ENCODE data around the gene ADPRS.

The ADPRS gene

GRCh38 chr1:36139521-36139920 is 50.8 kb downstream of the ADPRS start:
- Histone ChIP-seq H3K27ac (ENCODE audit: low read depth, low read length) (no peak overlapping the region), H3K4me1 (ENCODE audit: control insufficient read depth in 1 of 2, insufficient read depth in 2 of 2, low read length in 2 of 2) (peaks cover 5 to 7% of the 10 kb centered on the region in 2 donors), H3K9ac (ENCODE audit: low read depth in 1 of 2, low read length in 2 of 2) (no peak overlapping the region), H3K4me3 (ENCODE audit: low read depth in 1 of 2, low read length in 2 of 2) (no peak overlapping the region), H3K36me3 (ENCODE audit: control insufficient read depth in 1 of 2, insufficient read depth in 2 of 2, low read length in 2 of 2) (peaks cover 29 to 35% of the 10 kb centered on the region in 2 donors), H3K9me3 (ENCODE audit: control insufficient read depth in 1 of 2, low read length in 2 of 2) (no peaks in the 10 kb centered on the region), H3K27me3 (ENCODE audit: control insufficient read depth in 1 of 2, insufficient read depth in 2 of 2, low read length in 2 of 2) (no peaks in the 10 kb centered on the region)

- Histone ChIP-seq H3K4me3 (ENCODE audit: low read depth in 1 of 2, low read length in 2 of 2) (no peak overlapping the region), H3K27me3 (ENCODE audit: control insufficient read depth in 1 of 2, insufficient read depth in 2 of 2, low read length in 2 of 2) (no peaks in the 10 kb centered on the region), H3K9ac (ENCODE audit: low read depth in 1 of 2, low read length in 2 of 2) (no peak overlapping the region), H3K27ac (ENCODE audit: low read depth, low read length) (no peak overlapping the region), H3K9me3 (ENCODE audit: control insufficient read depth in 1 of 2, low read length in 2 of 2) (no peaks in the 10 kb centered on the region), H3K4me1 (ENCODE audit: control insufficient read depth in 1 of 2, insufficient read depth in 2 of 2, low read length in 2 of 2) (peaks cover 5 to 7% of the 10 kb centered on the region in 2 donors), H3K36me3 (ENCODE audit: control insufficient read depth in 1 of 2, insufficient read depth in 2 of 2, low read length in 2 of 2) (peaks cover 26 to 31% of the 10 kb centered on the region in 2 donors)
These were observed 53.4 kb downstream of the ADPRS start for GRCh38 chr1:36142121-36142520.

GRCh38 chr1:36143424-36143823 is 54.7 kb downstream of the ADPRS start:
- H3K27me3 ChIP-seq (ENCODE audit: control insufficient read depth in 1 of 2, insufficient read depth in 2 of 2, low read length in 2 of 2), result no peaks in the 10 kb centered on the region
- H3K36me3 ChIP-seq (ENCODE audit: control insufficient read depth in 1 of 2, insufficient read depth in 2 of 2, low read length in 2 of 2), result peaks cover 14 to 18% of the 10 kb centered on the region in 2 donors
- H3K9me3 ChIP-seq (ENCODE audit: control insufficient read depth in 1 of 2, low read length in 2 of 2), result no peaks in the 10 kb centered on the region
- H3K9ac ChIP-seq (ENCODE audit: low read depth in 1 of 2, low read length in 2 of 2), result no peak overlapping the region
- H3K27ac ChIP-seq (ENCODE audit: low read depth, low read length), result no peak overlapping the region
- no peak overlapping the region for H3K4me3 ChIP-seq (ENCODE audit: low read depth in 1 of 2, low read length in 2 of 2)
- H3K4me1 ChIP-seq (ENCODE audit: control insufficient read depth in 1 of 2, insufficient read depth in 2 of 2, low read length in 2 of 2), result peaks cover 10 to 12% of the 10 kb centered on the region in 2 donors

Measured in duodenal mucosa (tissue), 2 donors.